Esophagus squamous epithelium (tissue), 4 donors: ENCODE measurements around the gene TNFRSF11A.

Source experiments
- POLR2A ChIP-seq, 4 donors: fragments of 450-650 bp; IDR thresholded peaks; one replicate each; pipeline ENCODE4 v1.6.1; 2017; ENCODE audit warnings: antibody characterized with exemption in 4 of 4, mild to moderate bottlenecking in 4 of 4, moderate library complexity in 3 of 4
- TF ChIP-seq, protein P1 (sequence below), 6 experiments: fragments of 450-650 bp in 4 of 6; fragments of 200-600 bp in 2 of 6; sonication (generic) in 2 of 6; IDR thresholded peaks; one replicate each; pipeline ENCODE4 v1.5.1; 2016 to 2019; ENCODE audit warnings: antibody characterized with exemption in 6 of 6, mild to moderate bottlenecking in 4 of 6, moderate library complexity in 4 of 6

DNA sequence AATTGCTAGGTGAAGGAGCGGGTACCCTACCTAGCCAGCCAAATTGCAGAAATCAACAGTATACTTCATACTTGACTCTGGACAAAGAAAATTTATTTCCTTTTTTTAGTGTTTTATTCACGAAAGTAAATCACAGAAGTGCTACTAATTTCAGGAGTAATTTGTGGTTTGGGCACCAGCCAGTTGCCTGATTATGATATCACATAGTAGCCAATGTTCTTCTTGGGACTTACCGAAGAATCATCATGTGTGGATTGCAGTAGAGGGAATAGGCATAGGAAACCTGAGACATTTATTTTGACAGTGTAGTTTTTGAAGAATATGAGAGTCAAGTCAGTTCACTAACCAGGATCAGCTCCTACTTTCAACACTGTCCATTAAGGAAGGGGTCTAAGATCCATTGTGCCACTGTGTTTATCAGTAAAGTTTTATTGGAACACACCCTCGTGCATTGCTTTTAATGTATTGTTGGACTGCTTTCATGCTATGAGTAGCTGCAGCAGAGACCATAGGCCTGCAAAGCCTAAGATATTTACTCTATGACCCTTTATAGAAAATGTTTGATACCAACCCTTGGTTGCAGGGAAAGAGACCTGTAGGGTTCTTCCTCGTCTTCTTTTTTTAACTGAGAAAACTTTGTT, 32.1 kb downstream of the TNFRSF11A start:
- TF ChIP-seq, protein P1, sequence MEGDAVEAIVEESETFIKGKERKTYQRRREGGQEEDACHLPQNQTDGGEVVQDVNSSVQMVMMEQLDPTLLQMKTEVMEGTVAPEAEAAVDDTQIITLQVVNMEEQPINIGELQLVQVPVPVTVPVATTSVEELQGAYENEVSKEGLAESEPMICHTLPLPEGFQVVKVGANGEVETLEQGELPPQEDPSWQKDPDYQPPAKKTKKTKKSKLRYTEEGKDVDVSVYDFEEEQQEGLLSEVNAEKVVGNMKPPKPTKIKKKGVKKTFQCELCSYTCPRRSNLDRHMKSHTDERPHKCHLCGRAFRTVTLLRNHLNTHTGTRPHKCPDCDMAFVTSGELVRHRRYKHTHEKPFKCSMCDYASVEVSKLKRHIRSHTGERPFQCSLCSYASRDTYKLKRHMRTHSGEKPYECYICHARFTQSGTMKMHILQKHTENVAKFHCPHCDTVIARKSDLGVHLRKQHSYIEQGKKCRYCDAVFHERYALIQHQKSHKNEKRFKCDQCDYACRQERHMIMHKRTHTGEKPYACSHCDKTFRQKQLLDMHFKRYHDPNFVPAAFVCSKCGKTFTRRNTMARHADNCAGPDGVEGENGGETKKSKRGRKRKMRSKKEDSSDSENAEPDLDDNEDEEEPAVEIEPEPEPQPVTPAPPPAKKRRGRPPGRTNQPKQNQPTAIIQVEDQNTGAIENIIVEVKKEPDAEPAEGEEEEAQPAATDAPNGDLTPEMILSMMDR (IDR thresholded peaks at IDR 0.05) = no peak
- no peak for TF ChIP-seq POLR2A (IDR thresholded peaks at IDR 0.05)
